T-cell (primary cell): Measurements from ENCODE around the gene NAGK. TPM values are rescaled to one million over a fixed set of nuclear protein-coding genes. Genes with fewer than 3 reads are reported as not detected.

Experiments used
- ATAC-seq, 4 experiments: fragments of 200-7000 bp in 3 of 4; fragments of 150-1000 bp in 1 of 4; cut with Tn5 transposase; replicated peaks in 1 of 4; 1 replicate in 3 of 4; 2 replicates in 1 of 4; pipeline ENCODE4 v1.10.0; 2021; ENCODE audit warnings: moderate library complexity in 3 of 4, mild to moderate bottlenecking in 2 of 4, moderate number of reproducible peaks in 1 of 4
- CTCF ChIA-PET, 2 donors: fragments of 300-600 bp; sonication (Branson Sonifier 250); formaldehyde crosslinking; loops; one replicate each; lab custom pipeline; 2022; ENCODE audit warnings: antibody characterized with exemption in 2 of 2; lab: Charles Lee
- POLR2A ChIA-PET, 2 donors: fragments of 300-600 bp; sonication (Branson Sonifier 250); formaldehyde crosslinking; loops; one replicate each; lab custom pipeline; 2022; ENCODE audit warnings: antibody characterized with exemption in 2 of 2; lab: Charles Lee
- DNase-seq, 35 experiments: peaks; one replicate each; pipeline versions ENCODE4 v3.0.0 to v3.0.0-alpha.2; 2013 to 2023
- H3K27ac ChIP-seq: one replicate; pipeline ENCODE4 v1.5.1; 2013; ENCODE audit warnings: low read length
- H3K27me3 ChIP-seq, 2 experiments: replicated peaks in 1 of 2; 1 replicate in 1 of 2; 2 replicates in 1 of 2; pipeline versions ENCODE4 v1.6.1 to v1.7.0; 2013; ENCODE audit warnings: low read length in 1 of 2, mixed read lengths in 1 of 2; ENCODE audit not compliant: control insufficient read depth in 2 of 2, insufficient read depth in 2 of 2; ENCODE audit errors: extremely low read depth in 1 of 2
- H3K36me3 ChIP-seq, 2 donors: 1 replicate in 1 of 2; 2 replicates in 1 of 2; pipeline versions ENCODE4 v1.6.1 to v1.7.0; 2013; ENCODE audit warnings: low read length in 1 of 2; ENCODE audit not compliant: control insufficient read depth in 2 of 2, insufficient read depth in 1 of 2; ENCODE audit errors: extremely low read depth in 1 of 2
- H3K4me1 ChIP-seq, 2 experiments: 1 replicate in 1 of 2; 2 replicates in 1 of 2; pipeline versions ENCODE4 v1.6.1 to v1.7.0; 2013; ENCODE audit warnings: low read length in 2 of 2, mixed read lengths in 1 of 2; ENCODE audit not compliant: insufficient read depth in 2 of 2, control insufficient read depth in 1 of 2; ENCODE audit errors: extremely low read depth in 1 of 2
- H3K4me3 ChIP-seq, 2 donors: 1 replicate in 1 of 2; 2 replicates in 1 of 2; pipeline versions ENCODE4 v1.5.1 to v1.7.0; 2013; ENCODE audit warnings: mild to moderate bottlenecking in 2 of 2, low read length in 1 of 2, moderate library complexity in 1 of 2; ENCODE audit not compliant: control insufficient read depth in 1 of 2; ENCODE audit errors: extremely low read depth in 1 of 2
- H3K9me3 ChIP-seq: 2 replicates; pipeline ENCODE4 v1.7.0; 2013
- H3K27ac Mint-ChIP-seq, 2 donors: one replicate each; pipeline ENCODE4 v1.8.0; 2020 to 2021; ENCODE audit warnings: mild to moderate bottlenecking in 2 of 2, mixed read lengths in 2 of 2
- H3K27me3 Mint-ChIP-seq, 2 donors: one replicate each; pipeline ENCODE4 v1.8.0; 2021 to 2022; ENCODE audit warnings: mixed read lengths in 2 of 2
- H3K36me3 Mint-ChIP-seq: one replicate; pipeline ENCODE4 v1.8.0; 2021; ENCODE audit warnings: mixed read lengths
- H3K4me1 Mint-ChIP-seq, 3 donors: one replicate each; pipeline ENCODE4 v1.8.0; 2020 to 2022; ENCODE audit warnings: mixed read lengths in 3 of 3, mild to moderate bottlenecking in 1 of 3
- H3K4me3 Mint-ChIP-seq, 3 donors: one replicate each; pipeline ENCODE4 v1.8.0; 2020 to 2022; ENCODE audit warnings: mild to moderate bottlenecking in 3 of 3, mixed read lengths in 3 of 3, moderate library complexity in 3 of 3
- H3K9me3 Mint-ChIP-seq, 3 donors: one replicate each; pipeline ENCODE4 v1.8.0; 2020 to 2022; ENCODE audit warnings: mixed read lengths in 3 of 3
- WGBS: methylation state at CpG from one replicate; pipeline ENCODE4 v1.1.5; 2013; ENCODE audit warnings: missing lambda C conversion rate; ENCODE audit not compliant: insufficient coverage; 5-methylcytosine and 5-hydroxymethylcytosine counted together
- total RNA-seq, 35 experiments: library from RNA in 6 of 35; stranded (reverse) in 6 of 35; fragments of 120-200 nt in 1 of 35; gene quantifications; one replicate each; pipeline versions ENCODE4 v1.2.1 to v1.2.4 and lab custom pipeline; 2013 to 2026

The NAGK gene
- total RNA-seq, 5 donors from 2014 or later (not counting 1 experiment from before 2014, with no cell fraction given) = 89.8 to 124 (median 111) TPM

DNA sequence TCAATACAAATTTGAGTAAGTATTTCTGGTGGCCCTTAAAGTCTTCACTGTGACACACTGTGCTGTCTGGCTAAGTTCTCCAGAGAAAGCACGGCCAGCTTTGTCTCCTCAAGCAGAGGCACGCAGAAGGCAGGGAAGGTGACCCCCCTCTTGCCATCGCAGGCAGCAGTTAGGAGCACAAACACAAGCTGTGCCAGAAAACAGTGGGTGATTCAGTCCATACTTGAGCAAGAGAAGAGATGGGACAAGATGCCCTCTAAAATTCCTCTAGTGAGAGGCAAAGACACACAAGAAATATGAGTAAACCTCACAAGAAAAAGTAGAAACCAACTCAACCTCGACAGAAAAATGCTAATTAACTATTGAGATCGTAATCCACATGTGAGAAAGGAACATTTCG lies 51.7 kb downstream of the NAGK start:
- ChIA-PET CTCF (no interaction called here), POLR2A (interaction anchor here (0.6 kb wide), 2 partner anchors 25 to 50 kb away, joined by 3 to 4 read pairs; no protein-coding TSS in a partner anchor)
- H3K27me3 ChIP-seq = no peaks in the 10 kb centered on the region
- ATAC-seq (no peak), DNase-seq (no peak)
- H3K27ac Mint-ChIP-seq = no peak overlapping the region
- H3K36me3 Mint-ChIP-seq = peaks cover 40% of the 10 kb centered on the region
- H3K4me1 ChIP-seq = no peaks in the 10 kb centered on the region
- no peak overlapping the region for H3K27ac ChIP-seq
- no peak overlapping the region for H3K4me3 ChIP-seq
- 100% methylated on average over 1 of the region's 6 CpGs for WGBS
- H3K27me3 Mint-ChIP-seq = no peaks in the 10 kb centered on the region
- no peak overlapping the region for H3K4me3 Mint-ChIP-seq
- H3K9me3 ChIP-seq = no peaks in the 10 kb centered on the region
- H3K9me3 Mint-ChIP-seq = no peaks in the 10 kb centered on the region
- H3K36me3 ChIP-seq = peaks cover 3 to 29% of the 10 kb centered on the region in 2 donors
- no peaks in the 10 kb centered on the region for H3K4me1 Mint-ChIP-seq

DNA sequence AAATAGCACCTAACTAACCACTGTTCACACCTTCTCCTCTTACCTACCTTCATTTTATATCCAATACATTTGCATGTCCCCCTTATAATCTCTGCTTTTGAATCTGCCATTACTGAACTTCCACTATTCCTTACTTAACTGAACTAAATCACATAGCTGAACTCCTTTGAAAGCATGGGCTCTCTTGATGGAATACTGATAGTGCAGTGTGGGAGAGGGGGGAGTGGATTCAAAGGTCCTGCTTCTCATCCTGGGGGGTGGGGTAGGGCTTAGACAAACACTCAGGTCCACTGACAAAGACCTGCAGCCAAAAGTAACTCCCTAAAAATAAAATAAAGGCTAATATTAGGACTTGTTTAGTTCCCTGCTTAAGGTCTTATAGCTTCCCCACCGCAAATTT lies 53.0 kb downstream of the NAGK start:
- peaks cover 5 to 29% of the 10 kb centered on the region in 2 donors for H3K36me3 ChIP-seq
- H3K4me1 Mint-ChIP-seq = peaks cover 0 to 4% (median 2%) of the 10 kb centered on the region in 3 donors
- CTCF ChIA-PET = no interaction called here
- POLR2A ChIA-PET = no interaction called here
- H3K27ac ChIP-seq = no peak overlapping the region
- DNase-seq (no peak), ATAC-seq (no peak)
- no peaks in the 10 kb centered on the region for H3K9me3 ChIP-seq
- no peak overlapping the region for H3K4me3 Mint-ChIP-seq
- H3K9me3 Mint-ChIP-seq = no peaks in the 10 kb centered on the region
- H3K27me3 Mint-ChIP-seq = no peaks in the 10 kb centered on the region
- no peaks in the 10 kb centered on the region for H3K4me1 ChIP-seq
- no peaks in the 10 kb centered on the region for H3K27me3 ChIP-seq
- peaks cover 38% of the 10 kb centered on the region for H3K36me3 Mint-ChIP-seq
- no peak overlapping the region for H3K27ac Mint-ChIP-seq
- no CpG with 5 or more reads among the region's 1 CpG for WGBS
- no peak overlapping the region for H3K4me3 ChIP-seq

DNA sequence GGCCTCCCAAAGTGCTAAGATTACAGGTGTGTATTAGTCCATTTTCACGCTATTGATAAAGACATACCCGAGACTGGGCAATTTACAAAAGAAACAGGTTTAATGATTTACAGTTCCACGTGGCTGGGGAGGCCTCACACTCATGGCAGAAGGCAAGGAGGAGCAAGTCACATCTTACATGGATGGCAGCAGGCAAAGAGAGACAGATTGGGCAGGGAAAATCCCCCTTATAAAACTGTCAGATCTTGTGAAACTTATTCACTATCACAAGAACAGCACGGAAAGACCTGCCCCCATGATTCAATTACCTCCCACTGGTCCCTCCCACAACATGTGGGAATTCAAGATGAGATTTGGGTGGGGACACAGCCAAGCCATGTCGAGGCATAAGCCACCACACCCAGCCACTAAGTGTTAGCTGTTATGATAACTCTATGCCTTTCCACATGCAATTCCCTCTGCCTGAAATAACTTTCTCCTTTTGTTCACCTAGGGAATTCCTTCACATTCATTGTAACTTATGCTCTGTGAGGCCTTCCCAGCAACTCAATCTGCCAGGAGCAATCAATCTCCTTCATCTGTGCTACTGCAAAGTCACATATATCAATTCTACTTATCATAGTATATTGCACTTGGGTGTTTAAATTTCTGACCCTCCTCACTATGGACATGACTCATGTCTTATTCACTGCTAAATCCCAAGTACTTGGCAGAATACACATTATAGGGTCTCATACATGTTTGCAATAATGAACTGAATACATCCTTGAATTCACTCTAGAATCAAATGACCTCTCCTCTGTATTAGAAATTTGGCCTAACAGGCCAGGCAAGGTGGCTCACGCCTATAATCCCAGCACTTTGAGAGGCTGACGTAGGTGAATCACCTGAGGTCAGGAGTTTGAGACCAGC lies 54.2 kb downstream of the NAGK start:
- peaks cover 32% of the 10 kb centered on the region for H3K36me3 Mint-ChIP-seq
- CTCF ChIA-PET = no interaction called here
- POLR2A ChIA-PET = no interaction called here

DNA sequence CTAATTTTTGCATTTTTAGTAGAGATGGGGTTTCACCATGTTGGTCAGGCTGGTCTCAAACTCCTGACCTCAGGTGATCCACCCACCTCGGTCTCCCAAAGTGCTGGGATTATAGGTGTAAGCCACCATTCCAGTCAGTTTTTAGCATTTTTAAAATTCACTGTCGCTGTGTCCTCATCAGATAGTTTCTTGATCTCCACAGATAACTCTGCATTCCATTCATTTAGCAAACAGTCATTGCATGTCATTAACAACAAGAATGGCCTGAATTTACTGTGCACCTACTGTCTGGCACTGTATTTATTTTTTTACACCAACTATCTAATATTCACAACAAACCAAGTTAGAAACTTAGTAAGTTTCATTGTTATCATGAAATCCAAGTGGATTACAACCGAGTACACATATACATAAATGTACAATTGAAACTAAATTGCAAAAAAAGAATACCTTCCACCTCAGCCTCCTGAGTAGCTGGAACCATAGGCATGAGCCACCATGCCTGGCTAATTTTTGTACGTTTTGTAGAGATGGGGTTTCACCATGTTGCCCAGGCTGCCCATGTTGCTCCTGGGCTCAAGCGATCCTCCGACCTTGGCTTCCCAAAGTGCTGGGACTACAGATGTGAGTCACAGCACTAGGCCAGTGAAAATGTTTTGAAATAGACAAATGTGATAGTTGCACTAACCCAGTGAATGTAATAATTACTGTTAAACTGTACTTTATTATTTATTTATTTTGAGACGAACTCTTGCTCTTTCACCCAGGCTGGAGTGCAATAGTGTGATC lies 57.3 kb downstream of the NAGK start:
- ATAC-seq = no peak
- Histone ChIP-seq H3K36me3 (peaks cover 5 to 6% of the 10 kb centered on the region in 2 donors), H3K27me3 (no peaks in the 10 kb centered on the region), H3K9me3 (no peaks in the 10 kb centered on the region), H3K4me1 (peaks cover 8% of the 10 kb centered on the region in 2 experiments), H3K27ac (no peak overlapping the region), H3K4me3 (no peak overlapping the region)
- POLR2A ChIA-PET = interaction anchor here in 1 of 2 donors (0.8 kb wide), 1 partner anchor 14 kb away, joined by 3 read pairs; no protein-coding TSS in a partner anchor
- Mint-ChIP-seq H3K4me3 (no peak overlapping the region), H3K9me3 (no peaks in the 10 kb centered on the region), H3K27ac (no peak overlapping the region), H3K4me1 (peaks cover 19 to 26% (median 20%) of the 10 kb centered on the region in 3 donors), H3K27me3 (no peaks in the 10 kb centered on the region), H3K36me3 (peaks cover 10% of the 10 kb centered on the region)
- no peak for DNase-seq
- 86% methylated on average over 2 of the region's 7 CpGs for WGBS
- CTCF ChIA-PET = no interaction called here

More for the DNA sequence above, 54.2 kb downstream of the NAGK start:
- H3K9me3 ChIP-seq = no peaks in the 10 kb centered on the region
- Mint-ChIP-seq H3K4me1 (peaks cover 0 to 8% (median 7%) of the 10 kb centered on the region in 3 donors), H3K9me3 (no peaks in the 10 kb centered on the region), H3K4me3 (no peak overlapping the region), H3K27ac (no peak overlapping the region), H3K27me3 (no peaks in the 10 kb centered on the region)
- H3K27me3 ChIP-seq = no peaks in the 10 kb centered on the region
- DNase-seq (no peak), ATAC-seq (no peak)
- peaks cover 5 to 24% of the 10 kb centered on the region in 2 donors for H3K36me3 ChIP-seq
- no peaks in the 10 kb centered on the region for H3K4me1 ChIP-seq
- 87% methylated on average over 4 of the region's 7 CpGs for WGBS
- H3K27ac ChIP-seq = no peak overlapping the region
- H3K4me3 ChIP-seq = no peak overlapping the region

DNA sequence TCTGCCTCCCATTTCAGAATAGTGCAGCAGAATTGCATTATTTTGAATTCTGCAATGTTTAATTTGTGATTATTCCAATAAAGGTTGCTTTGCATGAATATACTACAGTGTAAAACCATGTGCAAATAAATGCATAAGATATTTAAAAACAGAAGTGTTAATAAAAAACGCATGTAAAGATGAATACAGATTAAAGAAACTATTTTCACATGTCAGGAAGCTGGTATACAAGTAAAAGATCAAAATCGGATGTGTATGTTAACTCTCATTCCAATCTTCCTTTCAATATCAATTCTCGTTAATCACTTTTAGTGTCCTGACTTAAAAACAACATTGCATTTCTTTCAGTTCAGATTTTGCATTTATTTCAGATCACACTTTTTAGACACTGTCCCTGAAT lies 58.5 kb downstream of the NAGK start:
- peaks cover 17% of the 10 kb centered on the region in 2 experiments for H3K4me1 ChIP-seq
- H3K9me3 ChIP-seq = no peaks in the 10 kb centered on the region
- H3K27ac ChIP-seq = no peak overlapping the region
- POLR2A ChIA-PET = interaction anchor here in 1 of 2 donors (0.6 kb wide), 1 partner anchor 15 kb away, joined by 3 read pairs; no protein-coding TSS in a partner anchor
- ATAC-seq = no peak
- peaks cover 3 to 6% of the 10 kb centered on the region in 2 donors for H3K36me3 ChIP-seq
- CTCF ChIA-PET = interaction anchor here in 1 of 2 donors (0.5 kb wide), 1 partner anchor 15 kb away, joined by 3 read pairs; no protein-coding TSS in a partner anchor
- H3K36me3 Mint-ChIP-seq = peaks cover 7% of the 10 kb centered on the region
- H3K4me3 Mint-ChIP-seq = no peak overlapping the region
- no peaks in the 10 kb centered on the region for H3K27me3 ChIP-seq
- no peak overlapping the region for H3K4me3 ChIP-seq
- 100% methylated on average over 1 of the region's 3 CpGs for WGBS
- no peak overlapping the region for H3K27ac Mint-ChIP-seq
- peaks cover 19 to 26% (median 20%) of the 10 kb centered on the region in 3 donors for H3K4me1 Mint-ChIP-seq
- H3K9me3 Mint-ChIP-seq = no peaks in the 10 kb centered on the region
- H3K27me3 Mint-ChIP-seq = no peaks in the 10 kb centered on the region
- no peak for DNase-seq
